Testis (tissue), 3 donors: Measurements from ENCODE around the gene TBX4. TPM values are rescaled to one million over a fixed set of nuclear protein-coding genes. Genes with fewer than 3 reads are reported as not detected.

Experiments
- DNase-seq: peaks from one replicate; pipeline ENCODE4 v3.0.0-alpha.2; 2019
- H3K27ac ChIP-seq, 2 donors: fragments of 200-600 bp; sonication (generic); one replicate each; pipeline ENCODE4 v1.5.1; 2019
- H3K27me3 ChIP-seq: fragments of 200-600 bp; sonication (generic); one replicate; pipeline ENCODE4 v1.5.1; 2019
- H3K36me3 ChIP-seq: fragments of 200-600 bp; sonication (generic); one replicate; pipeline ENCODE4 v1.5.1; 2017; ENCODE audit warnings: low read depth; ENCODE audit errors: missing control alignments
- H3K4me1 ChIP-seq: fragments of 200-600 bp; sonication (generic); one replicate; pipeline ENCODE4 v1.5.1; 2019
- H3K4me3 ChIP-seq, 2 donors: fragments of 200-600 bp; sonication (generic); one replicate each; pipeline ENCODE4 v1.5.1; 2017 to 2019
- H3K9me3 ChIP-seq: fragments of 200-600 bp; sonication (generic); one replicate; pipeline ENCODE4 v1.5.1; 2017
- CTCF ChIP-seq, 3 experiments: fragments of 450-650 bp in 2 of 3; fragments of 200-600 bp in 1 of 3; sonication (generic) in 1 of 3; IDR thresholded peaks; one replicate each; pipeline ENCODE4 v1.5.1; 2016 to 2019; ENCODE audit warnings: antibody characterized with exemption in 3 of 3, mild to moderate bottlenecking in 2 of 3, moderate library complexity in 1 of 3
- POLR2A ChIP-seq: fragments of 450-650 bp; IDR thresholded peaks from one replicate; pipeline ENCODE4 v1.6.1; 2017; ENCODE audit warnings: antibody characterized with exemption, mild to moderate bottlenecking, moderate library complexity
- WGBS, 2 donors: methylation state at CpG; one replicate each; pipeline ENCODE4 v1.1.5; 2018; 5-methylcytosine and 5-hydroxymethylcytosine counted together
- intact Hi-C: fragments of 100-400 bp; cut with DNase I; formaldehyde crosslinking; loops from one replicate; pipeline ENCODE4 v1.15.1; 2023; ENCODE audit warnings: low total_unique reads
- polyA plus RNA-seq: library from polyadenylated mRNA; stranded (reverse); fragments of 350-450 nt; fragmentation: Illumina TruSeq; extraction: RNeasy Lipid Tissue Mini Kit (QIAGEN cat#74804); gene quantifications from one replicate; pipeline ENCODE4 v1.2.3, GENCODE V29; 2014; ENCODE audit warnings: low read depth, low replicate concordance; ENCODE audit not compliant: insufficient read depth
- total RNA-seq, 2 donors: library from RNA; depleted of rRNA; stranded (reverse); fragments of >200 nt; gene quantifications; one replicate each; pipeline ENCODE4 v1.2.3, GENCODE V29; 2016

The TBX4 gene
- total and polyA plus RNA-seq, 3 donors from 2014 or later = 1.5 to 3.2 (median 1.7) TPM

- H3K9me3 ChIP-seq = no peaks in the 10 kb centered on the region
- intact Hi-C loops = no loop called here
- DNase-seq = no peak
- H3K36me3 ChIP-seq = no peaks in the 10 kb centered on the region
- no peaks in the 10 kb centered on the region for H3K4me1 ChIP-seq
- H3K27ac ChIP-seq = no peak overlapping the region
- WGBS, 2 donors = 57 to 69% methylated on average over 26 to 28 of the region's 28 CpGs
- no peaks in the 10 kb centered on the region for H3K27me3 ChIP-seq
- H3K4me3 ChIP-seq = no peak overlapping the region
- TF ChIP-seq CTCF (IDR thresholded peaks at IDR 0.05) (no peak), POLR2A (no peak)
Measured at GRCh38 chr17:61487161-61487988, 35.2 kb downstream of the TBX4 start.

- no peak overlapping the region for H3K4me3 ChIP-seq
- intact Hi-C loops = no loop called here
- no peak for TF ChIP-seq POLR2A
- TF ChIP-seq CTCF (IDR thresholded peaks at IDR 0.05) = no peak
Measured at GRCh38 chr17:61487989-61488595, 35.9 kb downstream of the TBX4 start.

GRCh38 chr17:61488878-61489718 is 36.9 kb downstream of the TBX4 start:
- intact Hi-C loops = no loop called here
- H3K27me3 ChIP-seq = no peaks in the 10 kb centered on the region
- no peak overlapping the region for H3K4me3 ChIP-seq
- WGBS, 2 donors = 89 to 91% methylated on average over 16 of the region's 16 CpGs
- no peak overlapping the region for H3K27ac ChIP-seq
- no peaks in the 10 kb centered on the region for H3K4me1 ChIP-seq
- TF ChIP-seq CTCF (IDR thresholded peaks at IDR 0.05) = no peak
- DNase-seq = no peak
- H3K9me3 ChIP-seq = no peaks in the 10 kb centered on the region
- no peaks in the 10 kb centered on the region for H3K36me3 ChIP-seq

More at GRCh38 chr17:61487989-61488595, 35.9 kb downstream of the TBX4 start:
- DNase-seq = no peak
- Histone ChIP-seq H3K27ac (no peak overlapping the region), H3K27me3 (no peaks in the 10 kb centered on the region), H3K36me3 (no peaks in the 10 kb centered on the region), H3K9me3 (no peaks in the 10 kb centered on the region), H3K4me1 (no peaks in the 10 kb centered on the region)
- 65 to 83% methylated on average over 9 of the region's 9 CpGs for WGBS, 2 donors

GRCh38 chr17:61489719-61490490 is 37.7 kb downstream of the TBX4 start:
- 87 to 98% methylated on average over 8 to 12 of the region's 12 CpGs for WGBS, 2 donors
- H3K27ac ChIP-seq = no peak overlapping the region
- no peaks in the 10 kb centered on the region for H3K27me3 ChIP-seq
- no peak for TF ChIP-seq CTCF (IDR thresholded peaks at IDR 0.05)
- TF ChIP-seq POLR2A = no peak
- intact Hi-C loops = no loop called here
- H3K4me1 ChIP-seq = no peaks in the 10 kb centered on the region
- DNase-seq = no peak
- no peaks in the 10 kb centered on the region for H3K36me3 ChIP-seq
- no peaks in the 10 kb centered on the region for H3K9me3 ChIP-seq
- no peak overlapping the region for H3K4me3 ChIP-seq
